ENCODE measurements around the gene RNF113B. TPM values are rescaled to one million over a fixed set of nuclear protein-coding genes. Genes with fewer than 3 reads are reported as not detected.

Gene RNF113B
- total RNA-seq, 1 donor from 2014 or later: not detected

DNA sequence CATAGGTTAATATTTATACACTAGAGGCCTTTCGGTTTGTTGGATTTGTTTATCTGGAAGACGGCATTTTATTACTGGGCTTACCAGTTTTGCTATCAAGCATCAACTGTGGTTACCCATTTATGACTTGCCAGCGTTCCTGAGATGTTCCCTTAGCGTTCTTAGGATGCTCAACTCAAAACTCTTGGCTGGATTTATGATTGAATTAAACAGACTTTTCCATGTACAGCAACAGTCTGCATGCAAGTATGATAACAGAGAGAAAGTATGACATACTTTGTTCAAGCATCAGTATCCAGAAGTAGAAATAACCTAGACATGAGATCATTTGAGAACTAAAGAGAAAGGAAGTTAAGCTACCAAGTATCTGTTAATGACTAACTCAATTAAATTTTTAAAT, 29.9 kb upstream of the RNF113B start:
- H3K4me3 ChIP-seq: no peak overlapping the region
- DNase-seq: no peak
- peak overlapping the region; percentile 13 for H3K27ac ChIP-seq (replicated peaks)
- intact Hi-C loops (cut with micrococcal nuclease): no loop called here
- TF ChIP-seq, protein P1, sequence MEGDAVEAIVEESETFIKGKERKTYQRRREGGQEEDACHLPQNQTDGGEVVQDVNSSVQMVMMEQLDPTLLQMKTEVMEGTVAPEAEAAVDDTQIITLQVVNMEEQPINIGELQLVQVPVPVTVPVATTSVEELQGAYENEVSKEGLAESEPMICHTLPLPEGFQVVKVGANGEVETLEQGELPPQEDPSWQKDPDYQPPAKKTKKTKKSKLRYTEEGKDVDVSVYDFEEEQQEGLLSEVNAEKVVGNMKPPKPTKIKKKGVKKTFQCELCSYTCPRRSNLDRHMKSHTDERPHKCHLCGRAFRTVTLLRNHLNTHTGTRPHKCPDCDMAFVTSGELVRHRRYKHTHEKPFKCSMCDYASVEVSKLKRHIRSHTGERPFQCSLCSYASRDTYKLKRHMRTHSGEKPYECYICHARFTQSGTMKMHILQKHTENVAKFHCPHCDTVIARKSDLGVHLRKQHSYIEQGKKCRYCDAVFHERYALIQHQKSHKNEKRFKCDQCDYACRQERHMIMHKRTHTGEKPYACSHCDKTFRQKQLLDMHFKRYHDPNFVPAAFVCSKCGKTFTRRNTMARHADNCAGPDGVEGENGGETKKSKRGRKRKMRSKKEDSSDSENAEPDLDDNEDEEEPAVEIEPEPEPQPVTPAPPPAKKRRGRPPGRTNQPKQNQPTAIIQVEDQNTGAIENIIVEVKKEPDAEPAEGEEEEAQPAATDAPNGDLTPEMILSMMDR (IDR thresholded peaks at IDR 0.05; ENCODE audit: borderline replicate concordance): no peak
- peaks cover 14% of the 10 kb centered on the region for H3K4me1 ChIP-seq
- no peaks in the 10 kb centered on the region for H3K36me3 ChIP-seq
- no peaks in the 10 kb centered on the region for H3K27me3 ChIP-seq (ENCODE audit: low read depth)
- peaks cover 30% of the 10 kb centered on the region for H3K9me3 ChIP-seq (replicated peaks)

DNA sequence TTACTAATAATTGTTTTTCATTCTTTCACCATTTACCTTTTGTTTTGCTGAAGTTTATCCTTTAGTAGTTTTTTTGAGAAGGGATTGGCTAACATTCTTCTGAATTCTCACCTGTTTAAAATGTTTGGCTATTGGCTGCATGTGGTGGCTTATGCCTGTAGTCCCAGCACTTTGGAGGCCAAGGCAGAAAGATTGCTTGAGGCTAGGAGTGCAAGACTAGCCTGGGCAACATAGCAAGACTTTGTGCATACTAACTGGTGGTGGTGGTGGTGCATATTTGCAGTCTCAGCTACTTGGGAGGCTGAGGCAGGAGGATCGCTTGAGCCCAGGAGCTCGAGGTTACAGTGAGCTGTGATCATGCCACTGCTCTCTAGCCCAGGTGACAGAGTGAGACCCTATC, 27.5 kb upstream of the RNF113B start:
- no peaks in the 10 kb centered on the region for H3K36me3 ChIP-seq
- intact Hi-C loops (cut with micrococcal nuclease): no loop called here
- no peak for DNase-seq
- H3K27me3 ChIP-seq (ENCODE audit: low read depth): no peaks in the 10 kb centered on the region
- peaks cover 30% of the 10 kb centered on the region for H3K9me3 ChIP-seq (replicated peaks)
- peaks cover 13% of the 10 kb centered on the region for H3K4me1 ChIP-seq
- H3K27ac ChIP-seq (replicated peaks): no peak overlapping the region
- H3K4me3 ChIP-seq: no peak overlapping the region
- TF ChIP-seq, protein P1 (IDR thresholded peaks at IDR 0.05; ENCODE audit: borderline replicate concordance): no peak

DNA sequence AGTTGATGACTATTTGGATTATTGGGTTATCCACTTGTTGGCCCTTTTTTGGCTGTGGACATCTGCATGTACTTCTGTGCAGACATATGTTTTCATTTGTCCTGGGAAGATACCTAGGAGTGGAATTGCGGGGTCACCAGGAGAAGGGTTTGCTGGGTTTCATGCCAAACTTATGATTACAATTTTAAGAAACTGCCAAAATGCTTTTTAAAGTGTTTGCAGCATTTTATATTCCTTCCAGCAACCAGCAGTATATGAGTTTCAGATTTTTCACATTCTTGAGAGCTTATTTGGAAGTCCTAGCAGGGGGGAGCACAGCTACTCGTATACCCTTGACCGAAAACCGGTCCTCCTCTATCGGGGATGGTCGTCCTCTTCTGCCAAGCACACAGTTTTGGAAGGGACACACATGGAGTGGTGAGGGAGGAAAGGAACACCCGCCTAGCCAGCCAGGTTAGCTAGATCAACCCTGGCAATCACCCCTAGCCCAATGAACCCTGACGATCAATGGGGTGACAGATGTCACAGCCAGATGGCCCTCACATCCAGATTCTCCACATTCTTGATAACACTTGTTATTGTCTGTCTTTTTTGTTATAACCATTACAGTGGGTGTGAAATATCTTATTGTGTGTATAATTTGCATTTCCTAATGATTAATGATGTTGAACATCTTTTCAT, 26.7 kb upstream of the RNF113B start:
- intact Hi-C loops (cut with micrococcal nuclease): no loop called here
- H3K9me3 ChIP-seq (replicated peaks): peaks cover 30% of the 10 kb centered on the region
- H3K4me3 ChIP-seq: no peak overlapping the region
- no peaks in the 10 kb centered on the region for H3K36me3 ChIP-seq
- H3K4me1 ChIP-seq: peaks cover 13% of the 10 kb centered on the region
- DNase-seq: no peak
- H3K27ac ChIP-seq (replicated peaks): no peak overlapping the region
- TF ChIP-seq, protein P1 (IDR thresholded peaks at IDR 0.05; ENCODE audit: borderline replicate concordance): no peak
- no peaks in the 10 kb centered on the region for H3K27me3 ChIP-seq (ENCODE audit: low read depth)

DNA sequence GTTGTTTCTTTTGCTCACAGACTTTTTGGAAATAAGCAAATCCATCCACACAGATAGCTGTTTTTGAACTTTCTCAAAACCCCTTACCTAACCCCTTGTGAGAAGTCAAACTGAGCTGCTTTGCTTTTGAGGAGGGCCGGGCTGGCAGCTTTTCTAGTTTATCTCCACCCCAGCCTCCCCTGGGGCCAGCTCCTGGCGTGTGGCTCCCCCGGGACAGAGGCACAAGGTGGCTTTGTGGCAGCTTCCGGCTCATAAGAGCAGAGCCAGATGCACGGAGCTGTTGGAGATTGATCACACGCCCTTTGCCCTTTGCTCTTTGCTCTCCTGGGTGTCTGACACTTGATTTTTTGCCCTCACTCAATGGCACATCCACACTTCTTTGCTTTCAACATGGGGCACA, 24.9 kb upstream of the RNF113B start:
- Histone ChIP-seq H3K4me3 (no peak overlapping the region), H3K36me3 (no peaks in the 10 kb centered on the region), H3K27me3 (ENCODE audit: low read depth) (no peaks in the 10 kb centered on the region), H3K9me3 (replicated peaks) (peaks cover 30% of the 10 kb centered on the region), H3K27ac (replicated peaks) (no peak overlapping the region), H3K4me1 (peaks cover 7% of the 10 kb centered on the region)
- intact Hi-C loops (cut with micrococcal nuclease): no loop called here
- TF ChIP-seq, protein P1 (IDR thresholded peaks at IDR 0.05; ENCODE audit: borderline replicate concordance): no peak
- DNase-seq: no peak

DNA sequence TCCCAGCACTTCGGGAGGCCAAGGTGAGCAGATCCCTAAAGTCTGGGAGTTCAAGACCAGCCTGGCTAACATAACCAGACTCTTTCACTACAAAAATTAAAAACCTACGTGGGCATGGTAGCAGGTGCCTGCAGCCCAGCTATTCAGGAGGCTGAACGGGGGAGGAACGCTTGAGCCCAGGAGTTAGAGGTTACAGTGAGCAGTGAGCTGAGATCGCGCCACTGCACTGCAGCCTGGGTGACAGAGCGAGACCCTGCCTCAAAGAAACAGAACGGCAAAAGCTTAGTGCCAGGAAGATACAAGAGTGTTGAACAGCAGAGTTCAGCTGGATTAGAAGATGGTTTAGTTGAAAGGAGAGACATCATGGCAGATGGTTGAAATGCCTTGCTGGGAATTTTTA, 24.1 kb upstream of the RNF113B start:
- DNase-seq: no peak
- H3K9me3 ChIP-seq (replicated peaks): peaks cover 27% of the 10 kb centered on the region
- TF ChIP-seq, protein P1 (IDR thresholded peaks at IDR 0.05; ENCODE audit: borderline replicate concordance): no peak
- no peak overlapping the region for H3K27ac ChIP-seq (replicated peaks)
- H3K36me3 ChIP-seq: no peaks in the 10 kb centered on the region
- intact Hi-C loops (cut with micrococcal nuclease): no loop called here
- H3K4me1 ChIP-seq: peaks cover 6% of the 10 kb centered on the region
- no peak overlapping the region for H3K4me3 ChIP-seq
- no peaks in the 10 kb centered on the region for H3K27me3 ChIP-seq (ENCODE audit: low read depth)

All from left ventricle myocardium inferior (tissue), 1 donor.